CD4-positive, alpha-beta T cell treated with Interleukin-12 subunit alpha and Interleukin-12 subunit beta, for 1 hour (primary cell): ENCODE data around the gene GATA2.

Source experiments
- DNase-seq: peaks from one replicate; pipeline ENCODE4 v3.0.0-alpha.2; 2020

GATA2 gene

GRCh38 chr3:128430731-128431130 lies 62.3 kb downstream of the GATA2 start:
- no peak for DNase-seq

- DNase-seq: no peak
These were observed 62.7 kb downstream of the GATA2 start for GRCh38 chr3:128430301-128430700.

DNA sequence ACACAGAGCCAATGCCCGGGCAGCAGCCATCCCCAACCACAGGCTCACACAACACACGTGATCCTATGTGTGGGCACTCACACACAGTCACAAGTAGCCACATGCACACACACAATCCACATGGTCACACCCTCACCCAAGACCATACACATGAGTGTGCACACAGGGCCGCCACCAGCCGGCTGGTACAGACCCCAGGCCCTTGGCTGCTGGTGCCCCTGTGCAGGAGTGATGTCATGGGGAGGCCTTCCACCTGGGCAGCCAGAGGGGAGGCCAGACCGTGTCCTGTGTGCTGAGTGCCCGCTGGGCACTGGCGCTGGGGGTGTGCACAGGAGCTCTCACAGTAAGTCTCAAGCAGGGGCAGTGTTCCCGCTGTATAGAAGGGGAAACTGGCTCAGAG lies 63.2 kb downstream of the GATA2 start:
- DNase-seq: no peak
